Measurements from ENCODE around the gene SCAF8. TPM values are rescaled to one million over a fixed set of nuclear protein-coding genes. Genes with fewer than 3 reads are reported as not detected.
"Not testable (repeated sequence)": the region's sequence is repeated elsewhere in the genome, so short reads cannot be mapped to it uniquely, and the experiment has no call there.

Gene SCAF8
- polyA plus RNA-seq, 1 experiment, result 13.1 TPM

- CTCF ChIA-PET, result no interaction called here
- POLR2A ChIA-PET, result no interaction called here
- TF ChIP-seq CTCF (IDR thresholded peaks at IDR 0.05; ENCODE audit: insufficient read depth, low read depth, low read length), result no peak
- Histone ChIP-seq H3K4me3 (ENCODE audit: low read depth, low read length) (no peak overlapping the region), H3K27me3 (ENCODE audit: control insufficient read depth, insufficient read depth, low read length) (no peaks in the 10 kb centered on the region), H3K36me3 (ENCODE audit: control insufficient read depth, insufficient read depth, low read length) (peaks cover 2% of the 10 kb centered on the region)
- DNase-seq (ENCODE audit: low read depth), result no peak
Measured at GRCh38 chr6:154736618-154737259, 3.5 kb downstream of the SCAF8 start.

DNA sequence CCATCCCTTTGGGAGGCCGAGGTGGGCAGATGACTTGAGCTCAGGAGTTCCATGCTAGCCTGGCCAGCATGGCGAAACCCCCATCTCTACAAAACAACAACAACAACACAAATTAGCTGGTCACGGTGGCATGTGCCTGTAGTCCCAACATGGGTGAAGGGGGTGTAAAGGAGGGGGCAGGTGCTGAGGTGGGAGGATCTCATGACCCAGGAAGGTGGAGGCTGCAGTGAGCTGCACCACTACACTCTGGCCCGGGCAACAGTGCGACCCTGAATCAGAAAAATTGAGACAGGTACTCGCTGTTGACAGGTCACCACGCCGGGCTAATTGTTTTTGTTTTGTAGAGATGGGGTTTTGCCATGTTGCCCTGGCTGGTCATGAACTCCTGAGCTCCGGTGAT, 4.2 kb downstream of the SCAF8 start:
- no peaks in the 10 kb centered on the region for H3K27me3 ChIP-seq (ENCODE audit: control insufficient read depth, insufficient read depth, low read length)
- CTCF ChIA-PET, result interaction anchor here (1.6 kb wide), 1 partner anchor 12 kb away, joined by 3 read pairs; no protein-coding TSS in a partner anchor
- TF ChIP-seq CTCF (IDR thresholded peaks at IDR 0.05; ENCODE audit: insufficient read depth, low read depth, low read length), result no peak
- H3K36me3 ChIP-seq (ENCODE audit: control insufficient read depth, insufficient read depth, low read length), result peaks cover 2% of the 10 kb centered on the region
- no peak for DNase-seq (ENCODE audit: low read depth)
- no peak overlapping the region for H3K4me3 ChIP-seq (ENCODE audit: low read depth, low read length)
- POLR2A ChIA-PET, result no interaction called here

DNA sequence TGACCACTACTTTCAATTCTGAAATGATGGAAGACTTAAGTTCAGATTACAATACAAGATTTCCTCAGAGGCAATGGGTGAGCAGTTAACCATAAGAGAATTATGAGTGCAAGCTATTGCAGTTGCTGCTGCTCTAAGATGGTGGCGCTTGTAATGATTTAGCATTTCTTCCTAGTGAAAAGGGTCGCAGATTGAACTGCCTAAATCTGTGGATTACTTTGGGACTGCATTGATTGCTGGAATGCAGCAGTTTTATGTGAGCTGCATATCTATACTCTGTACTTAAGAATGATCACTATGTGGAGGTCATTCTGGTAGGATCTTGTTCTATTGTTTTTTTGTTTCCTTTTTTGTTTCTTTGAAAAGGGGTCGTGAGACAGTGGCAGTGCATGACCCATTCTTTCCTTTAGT, 5.3 kb downstream of the SCAF8 start:
- no peak for DNase-seq (ENCODE audit: low read depth)
- peaks cover 2% of the 10 kb centered on the region for H3K36me3 ChIP-seq (ENCODE audit: control insufficient read depth, insufficient read depth, low read length)
- POLR2A ChIA-PET, result no interaction called here
- no peaks in the 10 kb centered on the region for H3K27me3 ChIP-seq (ENCODE audit: control insufficient read depth, insufficient read depth, low read length)
- TF ChIP-seq CTCF (IDR thresholded peaks at IDR 0.05; ENCODE audit: insufficient read depth, low read depth, low read length), result no peak
- CTCF ChIA-PET, result interaction anchor here (1.6 kb wide), 1 partner anchor 11 kb away, joined by 3 read pairs; no protein-coding TSS in a partner anchor
- H3K4me3 ChIP-seq (ENCODE audit: low read depth, low read length), result no peak overlapping the region

DNA sequence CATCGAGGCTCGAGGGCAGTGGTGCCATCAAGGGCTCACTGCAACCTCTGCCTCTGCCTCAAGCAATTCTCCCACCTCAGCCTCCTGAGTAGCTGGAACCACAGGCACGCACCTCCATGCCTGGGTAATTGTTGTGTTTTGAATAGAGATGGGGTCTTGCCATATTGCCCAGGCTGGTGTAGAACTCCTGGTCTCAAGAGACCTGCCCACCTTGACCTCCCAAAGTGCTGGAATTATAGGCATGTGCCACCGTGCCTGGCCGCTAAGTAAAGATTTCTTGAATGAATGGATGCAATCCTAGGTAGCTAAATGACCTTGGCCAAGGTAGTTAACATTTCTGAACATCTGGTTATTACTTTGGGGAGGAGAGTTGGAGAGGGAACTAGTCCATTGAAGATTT, 7.4 kb downstream of the SCAF8 start:
- no peak for TF ChIP-seq CTCF (IDR thresholded peaks at IDR 0.05; ENCODE audit: insufficient read depth, low read depth, low read length)
- ChIA-PET CTCF (no interaction called here), POLR2A (no interaction called here)
- Histone ChIP-seq H3K27me3 (ENCODE audit: control insufficient read depth, insufficient read depth, low read length) (no peaks in the 10 kb centered on the region), H3K36me3 (ENCODE audit: control insufficient read depth, insufficient read depth, low read length) (peaks cover 2% of the 10 kb centered on the region), H3K4me3 (ENCODE audit: low read depth, low read length) (no peak overlapping the region)
- DNase-seq (ENCODE audit: low read depth), result no peak

- DNase-seq (ENCODE audit: low read depth), result no peak
- Histone ChIP-seq H3K27me3 (ENCODE audit: control insufficient read depth, insufficient read depth, low read length) (no peaks in the 10 kb centered on the region), H3K36me3 (ENCODE audit: control insufficient read depth, insufficient read depth, low read length) (no peaks in the 10 kb centered on the region), H3K4me3 (ENCODE audit: low read depth, low read length) (no peak overlapping the region)
- POLR2A ChIA-PET, result no interaction called here
- CTCF ChIA-PET, result no interaction called here
- no peak for TF ChIP-seq CTCF (IDR thresholded peaks at IDR 0.05; ENCODE audit: insufficient read depth, low read depth, low read length)
Measured at GRCh38 chr6:154742891-154743290, 9.7 kb downstream of the SCAF8 start.

DNA sequence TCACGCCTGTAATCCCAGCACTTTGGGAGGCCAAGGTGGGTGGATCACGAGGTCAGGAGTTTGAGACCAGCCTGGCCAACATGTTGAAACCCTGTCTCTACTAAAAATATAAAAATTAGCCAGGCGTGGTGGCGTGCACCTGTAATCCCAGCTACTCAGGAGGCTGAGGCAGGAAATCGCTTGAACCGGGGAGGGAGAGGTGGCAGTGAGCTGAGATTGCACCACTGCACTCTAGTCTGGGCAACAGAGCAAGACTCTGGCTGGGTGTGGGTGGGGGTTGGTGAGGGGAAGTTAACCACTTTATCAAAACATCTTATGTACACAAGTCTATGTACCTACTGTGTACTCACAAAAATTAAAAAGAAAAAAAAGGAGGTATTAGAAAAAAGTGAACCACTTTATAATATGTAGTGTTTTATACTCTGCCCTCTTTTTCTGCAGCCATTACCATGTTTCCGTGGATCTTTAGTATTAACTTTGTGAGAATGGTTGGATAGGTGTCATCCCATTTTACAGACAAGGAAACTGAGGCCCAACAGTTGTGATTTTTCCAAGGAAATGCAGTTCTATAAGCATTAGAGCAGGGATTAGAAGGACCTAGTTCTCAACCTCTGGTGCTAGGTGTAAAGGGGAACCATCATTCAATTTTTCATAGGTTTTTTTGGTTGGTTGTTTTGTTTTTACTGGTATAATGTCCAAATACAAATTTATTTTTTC, 11.0 kb downstream of the SCAF8 start:
- DNase-seq (ENCODE audit: low read depth); H3K4me3 ChIP-seq (ENCODE audit: low read depth, low read length); H3K27me3 ChIP-seq (ENCODE audit: control insufficient read depth, insufficient read depth, low read length); H3K36me3 ChIP-seq (ENCODE audit: control insufficient read depth, insufficient read depth, low read length); POLR2A ChIA-PET: not testable (repeated sequence)
- CTCF ChIA-PET, result interaction anchor here (0.6 kb wide), 1 partner anchor 1140 kb away, joined by 3 read pairs; no protein-coding TSS in a partner anchor
